ENCODE data around the gene TUBA3E.
A peak's percentile ranks its signal among the peaks of the same experiment; 100 is the strongest.
"Not testable (repeated sequence)": the region's sequence is repeated elsewhere in the genome, so short reads cannot be mapped to it uniquely, and the experiment has no call there.

The TUBA3E gene

DNA sequence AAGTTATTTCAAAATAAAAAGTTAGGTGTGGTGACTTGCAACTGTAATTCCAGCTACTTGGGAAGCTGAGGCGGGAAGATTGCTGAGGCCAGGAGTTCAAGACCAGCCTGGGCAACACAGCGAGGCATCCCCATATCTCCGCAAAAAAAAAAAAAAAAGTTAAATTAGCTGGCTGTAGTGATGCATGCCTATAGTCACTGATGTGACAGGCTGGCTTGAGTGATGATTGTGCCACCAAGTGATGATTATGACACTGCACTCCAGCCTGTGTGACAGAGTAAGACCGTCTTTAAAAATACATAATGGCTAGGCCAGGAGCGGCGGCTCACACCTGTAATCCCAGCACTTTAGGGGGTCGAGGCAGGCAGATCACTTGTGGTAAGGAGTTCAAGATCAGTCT is 28.3 kb downstream of the TUBA3E start:
- DNase-seq (ENCODE audit: low read depth, low spot score): no peak
- H3K4me3 ChIP-seq (ENCODE audit: low read length): no peak overlapping the region

DNA sequence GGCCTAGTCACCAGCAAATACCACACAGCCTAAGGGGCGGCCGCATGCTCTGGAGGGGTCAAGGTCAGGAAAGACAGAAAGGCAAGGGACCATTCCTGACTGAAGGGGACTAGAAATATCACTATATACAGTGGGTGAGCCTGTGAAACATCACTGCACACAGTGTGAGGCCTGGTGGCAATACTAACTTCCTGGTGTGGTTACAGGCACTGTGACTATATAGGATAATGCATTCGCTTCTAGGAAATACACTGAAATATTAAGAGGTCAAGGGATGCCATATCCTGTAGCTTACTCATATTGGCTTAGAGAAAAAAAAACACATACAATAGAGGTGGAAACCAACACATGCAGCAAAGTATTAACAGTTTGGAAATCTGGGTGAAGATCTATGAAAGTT is 29.1 kb downstream of the TUBA3E start:
- H3K4me3 ChIP-seq (ENCODE audit: low read length); DNase-seq (ENCODE audit: low read depth, low spot score): not testable (repeated sequence)

DNA sequence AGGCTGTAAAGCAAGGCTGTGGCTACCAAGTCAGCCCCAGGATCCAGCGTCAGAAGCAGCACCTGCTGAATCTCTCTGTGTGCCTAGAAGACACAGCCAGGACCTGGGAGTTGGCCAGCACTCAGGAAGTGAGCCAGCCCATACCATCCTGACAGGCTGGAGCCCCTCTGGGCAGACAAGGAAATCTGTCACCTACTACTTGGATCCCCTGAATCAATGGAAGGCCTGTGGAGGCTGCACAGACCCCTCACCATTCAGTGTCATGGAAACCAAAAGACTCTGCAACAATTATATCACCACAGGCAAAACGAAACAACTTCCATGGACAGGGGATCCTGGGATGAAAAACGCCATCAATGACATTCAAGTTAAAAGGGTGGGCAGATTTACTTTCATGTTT is 31.6 kb downstream of the TUBA3E start:
- DNase-seq (ENCODE audit: low read depth, low spot score); H3K4me3 ChIP-seq (ENCODE audit: low read length): not testable (repeated sequence)

DNA sequence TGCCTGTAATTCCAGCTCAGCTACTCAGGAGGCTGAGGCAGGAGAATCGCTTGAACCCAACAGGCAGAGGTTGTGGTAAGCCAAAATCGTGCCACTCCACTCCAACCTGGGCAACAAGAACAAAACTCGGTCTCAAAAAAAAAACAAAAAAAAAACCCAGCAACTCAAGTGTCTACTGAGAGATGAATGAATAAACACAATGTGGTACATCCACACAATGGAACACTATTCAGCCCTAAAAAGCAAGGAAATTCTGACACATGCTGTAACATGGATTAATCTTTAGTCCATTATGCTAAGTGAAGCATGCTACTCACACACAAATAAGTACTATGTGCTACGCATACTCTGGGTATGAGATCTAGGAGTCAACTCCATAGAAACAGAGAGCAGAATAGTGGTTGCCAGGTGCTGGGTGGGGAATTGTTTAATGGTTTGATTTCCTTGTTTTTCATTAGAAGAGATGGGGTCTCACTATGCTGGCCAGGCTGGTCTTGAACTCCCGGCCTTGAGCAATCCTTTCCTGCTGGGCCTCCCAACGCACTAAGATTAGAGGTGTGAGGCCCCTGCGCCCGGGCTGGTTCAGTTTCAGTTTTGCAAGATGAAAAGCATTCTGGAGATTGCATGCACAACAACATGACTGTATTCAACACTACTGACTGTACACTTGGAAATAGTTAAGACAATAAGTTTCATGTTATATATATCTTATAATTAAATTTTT is 32.8 kb downstream of the TUBA3E start:
- no peak overlapping the region for H3K4me3 ChIP-seq (ENCODE audit: low read length)
- DNase-seq (ENCODE audit: low read depth, low spot score): no peak

DNA sequence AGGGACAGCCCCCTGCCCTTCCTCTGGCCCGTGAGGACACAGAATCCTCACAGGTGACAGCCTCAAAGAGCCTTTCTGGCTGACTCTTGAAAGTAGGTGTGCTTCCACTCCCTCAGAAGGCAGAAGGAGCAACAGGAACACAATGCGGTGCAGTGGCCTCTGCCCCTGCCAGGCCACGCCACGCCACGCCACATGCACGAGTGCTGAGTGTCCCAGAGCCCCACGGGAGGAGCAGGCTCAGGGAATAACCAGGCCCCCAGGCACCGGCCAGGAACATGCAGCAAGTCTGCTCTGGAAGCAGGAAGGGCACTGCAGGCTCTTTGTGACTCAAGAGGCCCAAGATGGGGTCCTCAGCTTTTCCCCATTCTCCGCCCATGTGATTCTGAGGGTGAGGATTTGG is 35.3 kb downstream of the TUBA3E start:
- H3K4me3 ChIP-seq (ENCODE audit: low read length): no peak overlapping the region

DNA sequence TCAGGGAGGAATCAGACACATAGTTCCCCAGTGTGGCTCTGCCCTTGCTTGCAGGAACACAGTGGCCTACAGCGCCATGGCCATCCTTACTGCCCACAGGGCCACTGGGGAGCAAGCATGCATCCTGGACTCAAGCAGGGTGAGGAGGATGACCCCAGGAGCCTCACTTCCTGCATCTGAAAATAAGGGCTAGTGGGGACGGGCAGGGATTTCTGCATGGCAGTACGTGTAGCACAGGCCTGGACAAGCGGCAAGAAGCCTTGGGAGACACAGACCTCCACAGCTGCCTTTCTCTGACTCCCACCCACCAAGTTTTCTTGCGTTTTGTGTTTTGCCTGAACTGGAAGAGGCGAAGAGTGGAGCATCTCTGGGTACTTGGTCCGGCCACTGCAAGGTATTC is 35.8 kb downstream of the TUBA3E start:
- not testable (repeated sequence) for DNase-seq (ENCODE audit: low read depth, low spot score); H3K4me3 ChIP-seq (ENCODE audit: low read length)

More for the DNA sequence above, 35.3 kb downstream of the TUBA3E start:
- no peak for DNase-seq (ENCODE audit: low read depth, low spot score)

DNA sequence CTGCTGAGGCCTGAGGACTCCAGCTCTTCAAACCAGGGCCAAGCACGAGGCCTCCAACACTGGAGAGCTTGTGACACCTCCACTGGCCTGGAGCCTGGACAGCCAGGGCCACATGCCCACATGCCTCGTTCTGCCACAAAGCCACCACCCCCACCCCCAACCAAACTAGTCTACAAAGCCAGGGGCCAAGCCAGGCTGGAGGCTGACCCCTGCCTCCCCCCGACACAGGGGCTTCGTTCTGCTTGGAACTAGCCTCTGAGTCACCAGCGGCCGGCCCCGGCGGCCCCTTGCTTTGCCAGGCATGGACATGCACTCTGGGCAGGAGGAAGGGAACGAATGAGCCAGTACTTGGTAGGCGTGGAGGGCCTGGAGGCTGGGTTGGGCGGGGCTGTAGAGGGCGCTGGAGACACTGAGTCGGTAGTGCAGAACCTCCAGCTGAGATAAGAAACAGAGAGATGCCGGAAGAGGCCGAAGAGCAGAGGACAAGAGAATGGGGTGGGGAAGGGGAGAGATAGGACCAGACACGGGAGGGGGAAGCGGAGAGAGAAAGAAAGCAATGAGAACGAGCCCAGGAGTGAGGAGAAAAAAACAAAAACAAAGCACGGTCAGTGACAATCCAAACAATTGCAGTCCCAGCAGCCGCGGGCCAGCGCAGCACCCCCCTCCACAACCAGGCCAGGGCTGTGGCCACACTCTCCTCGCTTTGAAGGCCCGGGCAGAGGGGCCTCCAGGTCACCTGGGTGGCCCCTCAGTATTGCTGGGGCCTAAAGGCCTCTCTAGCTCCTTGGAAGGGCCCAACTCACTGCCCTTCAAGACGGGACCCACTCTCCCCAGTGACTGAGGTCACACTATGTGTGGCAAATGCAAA is 37.2 kb downstream of the TUBA3E start:
- DNase-seq (ENCODE audit: low read depth, low spot score); H3K4me3 ChIP-seq (ENCODE audit: low read length): not testable (repeated sequence)

DNA sequence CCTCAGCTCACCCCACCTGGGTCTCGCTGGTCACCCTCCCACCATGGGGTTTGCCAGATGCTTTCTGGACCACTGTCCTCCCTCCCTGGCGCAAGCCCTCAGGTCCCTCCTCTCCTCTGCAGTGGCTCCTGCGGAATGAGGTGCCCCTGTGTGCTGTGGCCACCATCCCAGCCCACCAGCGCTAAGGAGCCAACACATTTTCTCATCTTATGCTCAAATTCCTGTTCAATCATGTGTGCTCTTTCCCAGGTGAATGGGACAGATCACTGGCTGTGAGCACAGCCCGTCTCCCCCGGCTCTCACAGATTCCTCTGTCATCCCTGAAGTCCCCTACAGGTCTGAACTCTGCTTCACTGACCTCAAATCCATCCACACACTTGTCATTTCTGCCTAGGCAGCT is 38.1 kb downstream of the TUBA3E start:
- H3K4me3 ChIP-seq (ENCODE audit: low read length): no peak overlapping the region
- DNase-seq (ENCODE audit: low read depth, low spot score): no peak

DNA sequence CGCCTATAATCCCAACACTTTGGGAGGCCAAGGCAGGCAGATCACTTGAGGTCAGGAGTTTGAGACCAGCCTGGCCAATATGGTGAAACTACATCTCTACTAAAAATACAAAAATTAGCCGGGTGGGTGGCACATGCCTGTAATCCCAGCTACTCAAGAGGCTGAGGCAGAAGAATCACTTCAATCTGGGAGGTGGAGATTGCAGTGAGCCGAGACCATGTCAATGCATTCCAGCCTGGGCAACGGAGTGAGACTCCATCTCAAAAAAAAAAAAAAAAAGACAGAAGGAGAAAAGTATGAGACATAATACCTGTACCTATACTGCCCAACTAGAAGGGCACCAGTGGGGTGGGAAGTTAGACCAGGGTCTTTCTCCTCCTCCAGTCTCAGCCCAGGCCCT is 38.9 kb downstream of the TUBA3E start:
- not testable (repeated sequence) for DNase-seq (ENCODE audit: low read depth, low spot score); H3K4me3 ChIP-seq (ENCODE audit: low read length)

DNA sequence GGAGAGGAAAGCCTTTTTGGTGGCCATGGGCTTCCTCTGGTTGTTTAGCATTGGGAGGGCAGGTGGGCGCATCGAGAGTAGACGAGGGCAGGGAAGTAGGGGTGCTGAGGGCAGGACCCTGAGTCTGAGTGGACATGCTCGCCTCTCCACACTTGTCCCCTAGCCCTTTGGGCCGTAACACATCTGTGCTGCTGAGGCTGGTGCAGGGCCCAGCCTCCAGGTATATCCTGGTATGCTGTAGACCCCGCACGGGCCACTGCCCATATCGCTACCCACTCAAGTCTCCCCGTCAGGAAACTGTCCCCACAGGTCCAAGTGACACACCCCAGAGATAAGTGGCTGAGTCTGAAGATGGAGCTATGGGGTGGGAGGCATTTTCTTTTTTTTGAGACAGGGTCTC is 39.6 kb downstream of the TUBA3E start:
- no peak for DNase-seq (ENCODE audit: low read depth, low spot score)
- no peak overlapping the region for H3K4me3 ChIP-seq (ENCODE audit: low read length)

DNA sequence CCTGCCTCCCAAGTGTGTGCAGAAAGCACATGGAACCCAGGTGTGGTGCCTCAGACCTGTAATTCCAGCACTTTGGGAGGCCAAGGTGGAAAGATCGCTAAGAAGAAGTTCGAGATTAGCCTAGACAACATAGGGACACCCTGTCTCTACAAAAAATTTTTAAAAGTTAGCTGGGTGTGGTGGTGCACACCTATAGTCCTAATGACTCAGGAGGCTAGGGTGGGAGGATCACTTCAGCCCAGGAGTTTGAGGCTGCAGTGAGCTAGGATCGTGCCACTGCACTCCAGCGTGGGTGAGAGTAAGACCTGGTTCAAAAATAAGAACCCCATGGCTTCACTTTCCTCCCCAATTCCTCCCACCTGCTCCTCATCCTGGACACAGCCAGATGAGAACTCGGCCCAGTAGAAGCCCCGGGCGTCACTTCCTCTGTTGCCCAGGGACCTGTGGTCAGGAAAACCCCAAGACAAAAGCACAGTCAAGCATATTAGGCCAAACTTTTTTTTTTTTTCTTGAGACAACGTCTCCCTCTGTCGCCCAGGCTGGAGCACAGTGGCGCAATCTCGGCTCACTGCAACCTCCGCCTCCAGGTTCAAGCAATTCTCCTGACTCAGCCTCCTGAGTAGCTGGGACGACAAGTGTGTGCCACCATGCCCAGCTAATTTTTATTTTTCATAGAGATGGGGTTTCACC is 40.3 kb downstream of the TUBA3E start:
- not testable (repeated sequence) for DNase-seq (ENCODE audit: low read depth, low spot score); H3K4me3 ChIP-seq (ENCODE audit: low read length)

DNA sequence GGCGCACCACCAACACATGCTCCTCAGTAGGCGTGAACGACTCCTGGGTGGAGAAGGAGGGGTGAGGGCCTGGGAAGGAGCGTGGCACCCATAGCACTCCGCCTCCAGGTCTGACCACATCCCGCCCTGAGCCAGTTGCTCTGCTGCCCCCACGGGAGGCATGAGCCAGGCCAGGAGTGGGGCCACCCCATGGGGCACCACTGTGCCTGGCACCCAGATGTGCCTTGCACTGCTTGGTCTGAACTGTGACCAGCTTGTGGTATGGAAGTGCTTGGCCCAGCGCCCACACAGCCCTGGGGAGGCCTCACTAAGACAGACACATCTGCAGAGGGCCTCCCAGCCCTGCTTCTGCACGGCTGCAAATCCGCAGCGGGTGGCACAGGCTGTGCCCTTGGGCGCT is 40.9 kb downstream of the TUBA3E start:
- H3K4me3 ChIP-seq (ENCODE audit: low read length): not testable (repeated sequence)
- peak; percentile 37 for DNase-seq (ENCODE audit: low read depth, low spot score)

DNA sequence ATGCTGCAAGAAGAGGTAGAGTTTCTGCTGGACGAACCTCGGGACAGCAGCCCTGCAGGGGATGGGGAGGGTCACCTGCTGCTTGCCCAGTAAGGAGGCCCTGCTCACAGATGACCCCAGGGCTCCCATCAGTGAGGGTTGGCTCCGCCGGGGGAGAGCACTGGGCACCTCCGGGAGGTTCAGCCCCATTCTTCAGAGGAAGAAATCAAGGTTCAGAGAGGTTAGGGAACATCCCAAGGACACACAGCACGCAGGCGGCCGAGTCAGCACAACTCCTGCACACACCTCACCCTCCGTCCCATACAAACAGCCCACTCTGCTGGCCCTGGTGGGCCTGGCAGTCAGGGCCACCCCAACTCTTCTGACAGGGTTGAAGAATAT is 41.6 kb downstream of the TUBA3E start:
- DNase-seq (ENCODE audit: low read depth, low spot score): no peak

DNA sequence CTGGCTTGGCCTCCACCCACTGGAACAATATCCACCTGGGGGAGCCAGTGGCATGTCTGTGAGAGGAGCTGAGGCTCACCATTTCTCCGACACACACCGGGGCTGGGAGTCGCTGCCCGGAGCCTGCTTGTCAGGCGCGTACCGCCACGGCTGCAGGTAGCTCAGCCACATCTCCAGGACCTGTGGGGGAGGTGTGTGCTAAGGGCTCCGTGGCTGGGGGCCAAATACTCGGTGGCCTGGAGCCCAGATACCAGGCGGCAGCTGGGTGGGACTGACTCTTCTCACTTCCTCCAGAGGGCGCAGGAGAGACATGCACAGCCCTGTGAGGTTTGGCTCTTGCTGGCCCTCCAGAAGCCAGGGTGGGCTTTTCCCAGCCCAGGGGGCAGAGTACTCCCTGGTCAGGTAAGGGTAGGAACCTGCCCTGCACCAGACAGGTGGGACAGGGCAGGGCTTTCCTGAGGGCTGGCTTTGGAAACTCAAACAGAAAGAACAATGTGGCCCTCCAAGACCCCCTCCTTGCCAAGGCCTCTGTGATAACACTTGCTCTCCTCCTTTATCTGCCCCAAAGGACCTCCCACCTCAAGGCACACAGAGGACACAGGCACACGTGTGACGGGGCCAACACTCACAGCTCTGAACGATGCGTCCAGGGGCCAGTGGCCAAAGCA is 42.1 kb downstream of the TUBA3E start:
- H3K4me3 ChIP-seq (ENCODE audit: low read length): not testable (repeated sequence)
- DNase-seq (ENCODE audit: low read depth, low spot score): peak; percentile 7

More for the DNA sequence above, 41.6 kb downstream of the TUBA3E start:
- no peak overlapping the region for H3K4me3 ChIP-seq (ENCODE audit: low read length)

DNA sequence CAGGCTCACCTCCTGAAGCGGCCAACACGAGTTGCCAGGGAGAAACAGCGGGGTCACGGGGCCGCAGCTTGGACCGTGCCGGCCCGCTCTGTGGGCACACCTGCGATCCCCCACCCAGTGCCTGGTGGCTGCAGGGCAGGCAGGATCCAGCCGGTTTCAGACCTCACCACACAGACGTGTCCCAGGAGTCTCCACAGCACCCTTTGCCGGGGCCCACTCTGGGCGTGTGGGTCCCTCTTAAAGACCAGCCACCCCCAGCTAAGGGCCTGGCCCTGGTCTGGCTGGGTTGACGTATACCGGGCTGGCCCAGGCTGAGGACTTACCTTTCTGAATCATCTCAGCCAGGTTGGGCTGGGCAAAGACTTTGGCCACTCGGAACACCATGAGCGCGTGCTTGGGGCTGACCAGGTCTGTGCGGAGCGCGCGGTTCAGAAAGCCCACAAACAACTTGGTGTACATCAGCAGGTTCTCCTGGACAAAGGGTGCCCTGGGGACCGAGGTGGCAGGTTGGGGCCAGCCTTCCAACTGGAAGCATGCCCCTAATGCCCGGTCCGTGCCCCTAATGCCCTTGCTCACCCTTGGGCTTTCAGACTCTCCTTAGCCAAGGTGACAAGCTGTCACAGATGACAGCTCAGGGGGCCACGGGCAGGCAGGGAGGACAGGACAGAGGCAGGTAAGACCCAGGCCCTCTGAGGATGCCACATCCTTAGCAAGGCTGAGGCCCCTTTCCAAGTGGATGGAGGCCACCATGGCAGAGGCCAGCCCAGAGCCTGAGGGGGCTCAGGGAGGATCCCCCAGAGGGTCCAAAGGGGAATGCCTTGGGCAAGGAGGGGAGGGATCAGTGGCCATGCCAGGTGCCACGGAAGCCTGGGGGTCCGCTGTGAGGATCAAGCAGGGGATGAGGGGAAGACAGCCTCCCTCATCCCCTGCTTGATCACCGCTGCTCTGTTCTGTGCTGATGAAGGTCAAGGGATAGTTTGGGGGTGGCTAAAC is 43.2 kb downstream of the TUBA3E start:
- DNase-seq (ENCODE audit: low read depth, low spot score): no peak

DNA sequence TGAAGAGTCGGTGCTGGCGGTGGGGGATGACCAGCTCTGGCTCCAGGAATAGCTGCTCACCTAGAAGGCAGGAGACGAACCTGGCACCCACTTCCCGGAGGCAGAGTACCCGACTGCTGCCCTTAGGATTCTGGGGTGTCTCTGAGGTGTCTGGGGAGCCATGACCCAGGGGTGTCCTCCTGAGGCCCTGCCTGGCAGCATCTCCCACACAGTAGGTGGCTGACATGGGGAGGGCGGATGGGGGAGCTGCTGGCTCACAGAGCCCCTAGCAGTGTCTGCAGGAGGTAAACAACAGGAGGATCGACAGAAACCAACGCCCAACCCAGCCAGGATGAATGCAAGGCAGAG is 43.8 kb downstream of the TUBA3E start:
- H3K4me3 ChIP-seq (ENCODE audit: low read length); DNase-seq (ENCODE audit: low read depth, low spot score): not testable (repeated sequence)

More for the DNA sequence above, 43.2 kb downstream of the TUBA3E start:
- H3K4me3 ChIP-seq (ENCODE audit: low read length): no peak overlapping the region

DNA sequence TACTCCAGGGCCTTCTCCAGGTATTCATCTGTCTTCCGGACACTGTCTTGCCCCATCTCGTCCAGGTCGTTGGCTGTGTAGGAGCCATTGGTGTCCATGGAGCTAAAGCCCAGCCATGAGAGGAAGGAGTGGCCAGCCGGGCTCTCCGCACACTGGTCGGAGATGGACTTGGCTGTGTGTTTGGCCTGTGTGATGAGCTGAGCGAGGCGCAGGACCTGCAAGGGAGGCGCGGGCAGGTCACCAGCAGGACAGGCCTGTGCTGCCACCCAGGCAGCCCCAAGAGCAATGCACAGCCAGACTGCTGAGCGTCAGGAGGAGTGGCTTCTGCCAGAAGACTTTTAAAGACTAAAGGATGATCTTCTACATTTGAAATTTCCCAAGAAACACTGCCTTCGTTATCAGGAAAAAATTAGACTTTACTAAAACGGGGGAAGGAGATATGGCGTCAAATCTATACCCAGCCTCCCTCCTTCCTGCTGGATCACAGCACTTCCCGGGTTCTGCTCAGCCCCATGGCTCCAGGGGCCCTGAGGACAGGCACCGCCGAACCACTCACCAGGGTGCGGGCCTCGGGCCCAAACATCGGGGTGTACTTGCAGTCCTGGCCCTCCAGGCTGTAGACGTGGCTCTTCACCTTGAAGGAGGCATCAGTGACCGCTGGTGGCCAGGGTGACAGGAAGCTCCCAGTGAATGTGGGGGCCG is 44.4 kb downstream of the TUBA3E start:
- not testable (repeated sequence) for DNase-seq (ENCODE audit: low read depth, low spot score); H3K4me3 ChIP-seq (ENCODE audit: low read length)

Data from Jurkat, Clone E6-1 (cell line).